ENCODE measurements around the gene QPRT.
"Not testable (repeated sequence)": the region's sequence is repeated elsewhere in the genome, so short reads cannot be mapped to it uniquely, and the experiment has no call there.

QPRT gene

DNA sequence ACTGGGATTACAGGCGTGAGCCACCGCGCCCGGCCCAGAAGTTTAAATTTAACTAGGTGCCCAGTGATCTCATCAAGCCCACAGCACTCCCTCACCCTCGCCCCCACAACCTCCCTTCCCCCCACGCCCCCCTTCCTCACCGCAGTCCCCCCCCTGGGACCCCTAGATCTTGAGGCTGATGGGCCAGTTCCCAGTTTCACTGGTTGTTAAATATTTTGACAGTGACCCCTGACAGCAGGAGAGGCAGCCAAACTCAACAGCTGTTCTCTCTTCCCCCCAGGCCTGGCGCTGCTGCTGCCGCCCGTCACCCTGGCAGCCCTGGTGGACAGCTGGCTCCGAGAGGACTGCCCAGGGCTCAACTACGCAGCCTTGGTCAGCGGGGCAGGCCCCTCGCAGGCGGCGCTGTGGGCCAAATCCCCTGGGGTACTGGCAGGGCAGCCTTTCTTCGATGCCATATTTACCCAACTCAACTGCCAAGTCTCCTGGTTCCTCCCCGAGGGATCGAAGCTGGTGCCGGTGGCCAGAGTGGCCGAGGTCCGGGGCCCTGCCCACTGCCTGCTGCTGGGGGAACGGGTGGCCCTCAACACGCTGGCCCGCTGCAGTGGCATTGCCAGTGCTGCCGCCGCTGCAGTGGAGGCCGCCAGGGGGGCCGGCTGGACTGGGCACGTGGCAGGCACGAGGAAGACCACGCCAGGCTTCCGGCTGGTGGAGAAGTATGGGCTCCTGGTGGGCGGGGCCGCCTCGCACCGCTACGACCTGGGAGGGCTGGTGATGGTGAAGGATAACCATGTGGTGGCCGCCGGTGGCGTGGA lies 15.6 kb downstream of the QPRT start:
- no peak for DNase-seq

DNA sequence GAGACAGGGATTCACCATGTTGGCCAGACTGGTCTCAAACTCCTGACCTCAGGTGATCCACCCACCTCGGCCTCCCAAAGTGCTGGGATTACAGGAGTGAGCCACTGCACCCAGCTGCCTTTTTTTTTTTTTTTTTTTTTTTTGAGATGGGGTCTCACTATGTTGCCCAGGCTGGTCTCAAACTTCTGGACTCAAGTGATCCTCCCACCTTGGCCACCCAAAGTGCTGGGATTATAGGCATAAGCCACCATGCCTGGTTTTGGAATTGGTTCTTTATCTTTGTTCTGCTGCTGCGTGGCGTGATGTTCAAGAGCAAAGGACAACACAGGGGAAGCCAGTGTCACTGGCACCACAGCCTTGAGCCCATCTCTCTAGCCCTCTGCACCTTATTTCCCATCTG lies 16.7 kb downstream of the QPRT start:
- not testable (repeated sequence) for DNase-seq

DNA sequence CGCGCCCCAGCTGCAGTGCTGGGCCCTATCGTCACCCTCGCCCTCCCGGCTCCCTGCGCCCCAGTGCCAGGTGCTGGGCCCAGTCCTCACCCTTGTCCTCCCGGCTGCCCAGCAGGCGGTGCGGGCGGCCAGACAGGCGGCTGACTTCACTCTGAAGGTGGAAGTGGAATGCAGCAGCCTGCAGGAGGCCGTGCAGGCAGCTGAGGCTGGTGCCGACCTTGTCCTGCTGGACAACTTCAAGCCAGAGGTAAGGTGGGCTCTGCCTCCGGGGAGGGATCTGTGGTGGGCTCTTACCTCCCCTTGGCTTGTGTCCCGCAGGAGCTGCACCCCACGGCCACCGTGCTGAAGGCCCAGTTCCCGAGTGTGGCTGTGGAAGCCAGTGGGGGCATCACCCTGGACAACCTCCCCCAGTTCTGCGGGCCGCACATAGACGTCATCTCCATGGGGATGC lies 17.9 kb downstream of the QPRT start:
- DNase-seq, result no peak

DNA sequence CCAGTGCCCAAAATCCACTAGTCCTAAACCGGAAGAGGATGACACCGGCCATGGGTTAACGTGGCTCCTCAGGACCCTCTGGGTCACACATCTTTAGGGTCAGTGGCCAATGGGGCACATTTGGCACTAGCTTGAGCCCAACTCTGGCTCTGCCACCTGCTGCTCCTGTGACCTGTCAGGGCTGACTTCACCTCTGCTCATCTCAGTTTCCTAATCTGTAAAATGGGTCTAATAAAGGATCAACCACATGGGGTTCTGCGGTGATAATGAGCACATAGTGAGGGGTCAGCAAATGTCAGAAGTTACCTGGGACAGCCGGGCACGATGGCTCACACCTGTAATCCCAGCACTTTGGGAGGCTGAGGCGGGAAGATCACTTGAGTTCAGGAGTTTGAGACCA lies 18.4 kb downstream of the QPRT start:
- DNase-seq, result no peak

DNA sequence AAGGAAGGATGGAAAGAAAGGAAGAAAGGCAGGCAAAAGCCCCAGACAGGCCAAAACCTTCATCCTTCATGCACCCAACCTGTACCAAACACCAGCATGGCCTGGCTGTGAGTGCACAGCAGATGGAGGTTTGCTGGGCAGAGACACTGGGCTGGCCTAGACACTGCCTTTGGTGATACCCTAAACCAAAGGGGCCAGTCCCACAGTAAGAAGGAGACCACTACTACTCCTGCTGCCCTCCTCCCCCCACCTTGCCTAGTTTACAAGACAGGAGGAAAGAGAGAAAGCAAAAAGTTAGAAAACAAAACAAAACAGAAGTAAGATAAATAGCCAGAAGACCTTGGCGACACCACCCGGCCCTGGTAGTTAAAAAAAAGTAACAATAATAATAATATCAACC lies 19.1 kb downstream of the QPRT start:
- DNase-seq, result no peak

DNA sequence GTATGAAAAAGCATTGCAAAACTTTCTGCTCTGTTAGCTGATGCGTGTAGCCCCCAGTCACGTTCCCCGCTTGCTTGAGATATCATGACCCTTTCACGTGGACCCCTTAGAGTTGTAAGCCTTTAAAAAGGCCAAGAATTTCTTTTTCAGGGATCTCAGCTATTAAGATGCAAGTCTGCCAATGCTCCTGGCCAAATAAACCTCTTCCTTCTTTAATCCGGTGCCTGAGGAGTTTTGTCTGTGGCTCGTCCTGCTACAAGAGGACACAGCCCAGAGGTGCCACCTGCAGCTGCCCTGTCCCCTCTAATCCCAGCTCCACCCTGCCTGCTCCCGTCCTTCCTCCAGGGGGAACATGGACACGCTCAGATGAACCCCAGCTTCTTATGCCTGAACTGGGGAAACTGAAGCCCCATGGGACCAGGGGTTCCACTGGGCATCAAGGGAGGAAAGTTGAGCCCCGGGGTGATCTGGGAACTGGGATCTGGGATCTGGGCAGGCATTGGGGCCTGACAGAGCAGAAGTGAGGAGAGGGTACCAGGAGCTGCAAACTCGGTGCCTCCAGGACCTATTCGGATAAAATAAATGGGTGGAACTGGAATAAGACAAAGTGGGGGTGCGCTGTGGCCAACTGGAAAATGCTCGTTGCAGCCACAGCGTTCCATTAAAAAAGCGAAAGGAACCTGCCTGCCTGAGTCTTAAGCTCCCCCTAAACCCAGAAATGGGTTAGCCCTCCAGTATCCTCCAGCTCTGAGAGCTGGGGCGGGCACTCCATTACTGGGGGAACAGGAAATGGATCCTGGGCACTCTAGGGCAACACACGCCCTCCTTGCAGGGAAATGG lies 19.7 kb downstream of the QPRT start:
- DNase-seq, result no peak

DNA sequence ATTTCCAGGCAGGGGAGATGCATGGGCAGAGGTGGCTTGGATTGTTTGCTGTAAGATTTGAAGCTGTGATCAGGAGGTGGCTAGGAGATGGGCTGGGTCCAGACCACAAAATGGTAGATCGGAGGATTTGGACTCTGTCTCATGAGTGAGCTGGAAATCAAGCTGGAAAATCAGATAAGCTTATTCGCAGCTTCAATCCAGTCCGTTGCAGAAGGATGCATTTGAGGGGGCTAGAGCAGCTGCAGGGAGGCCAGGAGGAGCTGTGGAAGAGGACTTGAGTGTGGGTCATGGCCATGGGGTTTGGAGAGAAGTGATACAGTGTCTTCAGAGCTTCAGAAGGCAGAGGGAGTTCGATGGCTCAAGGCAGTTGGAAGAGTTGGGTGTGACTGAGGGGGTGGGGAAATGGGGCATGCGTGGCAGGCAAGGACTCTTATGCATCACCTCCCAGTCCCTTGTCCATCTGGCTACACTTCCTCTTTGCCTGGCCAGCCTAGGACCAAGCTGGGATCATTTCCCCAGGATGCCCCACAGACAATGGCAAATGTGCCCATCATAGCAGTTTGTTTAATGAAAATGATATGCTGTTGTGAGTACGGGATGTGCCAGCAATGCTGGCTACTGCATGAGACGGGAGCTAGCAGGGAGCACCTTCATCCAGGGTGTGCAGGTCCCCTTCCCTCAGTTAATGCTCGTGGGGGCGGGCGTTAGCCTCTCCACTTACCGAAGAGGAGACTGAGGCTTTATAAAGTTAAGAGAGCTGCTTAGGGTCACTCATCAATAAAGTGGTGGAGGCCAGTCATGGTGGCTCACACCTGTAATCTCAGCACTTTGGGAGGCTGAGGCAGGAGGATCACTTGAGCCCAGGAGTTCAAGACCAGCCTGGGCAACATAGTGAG lies 20.6 kb downstream of the QPRT start:
- DNase-seq, result no peak

DNA sequence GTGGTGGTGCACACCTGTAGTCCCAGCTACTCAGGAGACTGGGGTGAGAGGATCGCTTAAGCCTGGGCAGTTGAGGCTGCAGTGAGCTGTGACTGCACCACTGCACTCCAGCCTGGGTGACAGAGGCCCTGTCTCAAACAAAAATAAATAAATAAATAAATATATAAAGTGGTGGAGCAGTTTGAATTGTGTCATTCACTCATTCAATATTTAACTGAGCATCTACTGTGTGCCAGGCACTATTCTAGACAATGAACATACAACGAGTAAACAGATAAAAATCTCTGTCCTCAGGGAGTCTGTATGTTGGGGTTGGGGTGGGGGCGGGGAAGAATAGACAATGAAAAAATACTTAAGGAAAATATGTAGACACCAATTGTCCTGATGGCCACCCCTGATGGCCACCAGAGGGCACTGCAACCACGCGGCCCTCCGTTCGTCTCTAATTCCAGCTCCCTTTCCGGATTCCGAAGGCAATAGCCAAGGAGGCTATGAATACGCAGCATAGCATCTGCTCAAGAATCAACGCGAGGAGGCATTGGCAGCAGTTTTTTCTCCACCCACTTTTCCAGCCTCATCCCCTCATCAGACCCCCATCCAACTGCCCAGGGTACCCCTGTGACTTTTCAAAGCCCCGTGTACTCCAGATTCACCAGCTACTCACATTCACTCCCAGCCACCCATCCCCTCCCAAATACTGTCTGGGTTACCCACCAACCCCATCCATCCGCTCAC lies 21.4 kb downstream of the QPRT start:
- DNase-seq, result peak; percentile 73

DNA sequence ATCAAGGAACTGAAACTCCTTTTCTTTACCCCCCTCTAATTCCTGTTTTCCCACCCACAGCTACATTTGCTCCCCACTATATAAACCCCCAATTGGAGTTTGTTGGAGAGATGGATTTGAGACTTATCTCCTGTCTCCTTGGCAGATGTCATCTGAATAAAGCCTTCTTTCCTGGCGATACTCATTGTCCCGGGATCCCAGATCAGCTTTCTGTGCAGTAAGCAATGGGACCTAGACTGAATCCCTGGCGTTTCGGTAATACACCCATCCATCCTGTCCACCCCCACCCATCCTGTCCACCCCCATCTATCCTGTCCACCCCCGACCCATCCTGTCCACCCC lies 22.2 kb downstream of the QPRT start:
- DNase-seq, result no peak

DNA sequence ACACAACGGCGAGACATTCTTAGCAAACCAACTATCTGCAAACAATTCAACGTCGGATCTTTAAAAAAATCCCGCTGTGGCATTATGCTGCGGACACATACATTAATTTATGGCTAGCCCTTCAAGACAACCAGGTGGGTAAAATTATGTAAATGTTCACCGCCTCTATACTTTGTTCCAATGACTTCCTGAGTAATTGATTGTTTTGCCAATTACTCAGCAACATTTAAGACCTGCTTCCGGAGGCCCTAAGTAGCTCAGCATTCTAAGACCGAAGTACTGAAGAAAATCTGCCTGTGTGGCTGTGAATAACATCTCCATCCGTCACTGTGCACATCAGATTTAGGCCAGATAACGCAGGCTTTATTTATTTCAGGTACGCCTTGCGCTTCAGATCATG lies 23.3 kb downstream of the QPRT start:
- DNase-seq, result no peak

DNA sequence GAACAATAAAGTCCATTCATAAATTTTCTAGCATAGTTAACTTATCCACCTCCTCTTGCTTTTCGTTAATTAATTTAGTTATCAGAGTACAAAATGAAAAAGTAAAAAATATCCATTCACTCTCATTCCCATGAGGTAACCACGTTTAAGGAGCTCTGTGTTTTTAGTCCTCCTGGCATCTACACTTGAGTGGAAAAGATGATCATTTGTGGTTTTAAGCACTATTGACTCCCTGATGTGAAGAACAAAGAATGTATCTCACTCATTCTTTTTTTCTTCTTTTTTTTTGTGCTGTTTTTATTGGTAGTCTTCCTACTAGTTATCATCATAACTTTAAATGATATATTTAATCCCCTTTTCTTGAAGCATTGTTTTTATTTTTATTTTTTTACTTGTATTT lies 26.1 kb downstream of the QPRT start:
- DNase-seq, result no peak

DNA sequence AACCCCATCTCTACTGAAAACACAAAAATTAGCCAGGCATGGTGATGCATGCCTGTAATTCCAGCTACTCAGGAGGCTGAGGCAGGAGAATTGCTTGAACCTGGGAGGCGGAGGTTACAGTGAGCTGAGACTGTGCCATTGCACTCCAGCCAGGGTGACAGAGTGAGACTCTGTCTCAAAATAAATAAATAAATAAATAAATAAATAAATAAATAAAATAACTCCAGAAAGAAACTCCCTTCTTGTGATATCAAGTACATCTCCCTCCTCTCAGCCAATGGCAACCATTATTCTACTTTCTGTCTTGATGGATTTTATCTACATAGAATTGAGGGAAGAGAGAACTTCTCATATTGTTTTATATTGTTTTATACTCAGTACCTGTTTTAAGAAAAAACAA lies 28.2 kb downstream of the QPRT start:
- DNase-seq, result not testable (repeated sequence)

DNA sequence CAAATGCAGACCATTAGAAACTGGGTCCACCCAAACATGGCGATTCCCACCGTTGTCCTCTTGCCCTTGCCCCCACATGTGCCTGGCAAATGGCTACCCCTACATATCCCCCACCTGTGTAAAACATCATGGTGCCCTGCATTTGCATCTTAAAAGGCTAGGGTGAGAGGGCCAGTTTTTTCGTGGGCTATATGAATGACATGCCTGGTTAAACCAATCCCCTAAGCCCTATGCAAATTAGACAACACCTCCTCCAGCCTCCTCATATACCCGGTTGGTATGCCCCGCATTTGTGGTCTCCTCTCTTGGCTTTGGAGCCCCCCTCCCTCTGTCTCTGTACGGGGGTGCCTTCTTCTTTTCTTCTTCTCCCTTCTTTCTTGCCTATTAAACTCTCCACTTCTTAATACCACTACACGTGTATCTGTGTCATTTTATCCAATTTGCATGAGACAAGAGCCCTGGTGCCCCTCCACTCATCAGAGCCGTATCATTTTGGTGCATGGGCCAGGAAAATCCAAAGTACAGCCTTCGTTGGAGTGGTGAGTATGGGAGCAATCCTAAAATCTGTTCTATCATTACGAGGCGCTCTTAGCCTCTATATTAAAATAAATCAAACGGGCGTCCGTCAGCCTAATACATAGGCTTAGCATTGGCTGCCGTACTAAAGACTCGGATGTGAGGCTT lies 30.1 kb downstream of the QPRT start:
- no peak for DNase-seq

DNA sequence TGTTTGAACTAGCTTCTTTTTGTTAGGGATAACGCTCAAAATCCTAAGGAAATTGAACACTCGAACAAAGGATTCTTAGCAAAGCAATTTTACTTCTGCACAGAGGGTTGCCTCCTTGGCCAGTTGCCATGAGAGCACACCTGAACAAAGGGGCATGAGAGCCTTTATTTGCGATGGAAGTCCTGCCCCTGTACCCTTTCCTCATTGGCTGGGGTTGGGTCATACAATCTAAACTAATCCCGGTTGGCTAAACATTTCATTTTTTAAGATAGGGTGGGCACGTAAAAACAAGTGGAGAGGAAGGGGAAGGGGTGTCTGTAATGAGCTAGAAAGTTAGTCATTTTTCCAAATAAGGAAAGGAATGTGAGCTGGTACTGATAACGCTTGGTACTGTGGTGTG lies 30.7 kb downstream of the QPRT start:
- DNase-seq, result not testable (repeated sequence)

DNA sequence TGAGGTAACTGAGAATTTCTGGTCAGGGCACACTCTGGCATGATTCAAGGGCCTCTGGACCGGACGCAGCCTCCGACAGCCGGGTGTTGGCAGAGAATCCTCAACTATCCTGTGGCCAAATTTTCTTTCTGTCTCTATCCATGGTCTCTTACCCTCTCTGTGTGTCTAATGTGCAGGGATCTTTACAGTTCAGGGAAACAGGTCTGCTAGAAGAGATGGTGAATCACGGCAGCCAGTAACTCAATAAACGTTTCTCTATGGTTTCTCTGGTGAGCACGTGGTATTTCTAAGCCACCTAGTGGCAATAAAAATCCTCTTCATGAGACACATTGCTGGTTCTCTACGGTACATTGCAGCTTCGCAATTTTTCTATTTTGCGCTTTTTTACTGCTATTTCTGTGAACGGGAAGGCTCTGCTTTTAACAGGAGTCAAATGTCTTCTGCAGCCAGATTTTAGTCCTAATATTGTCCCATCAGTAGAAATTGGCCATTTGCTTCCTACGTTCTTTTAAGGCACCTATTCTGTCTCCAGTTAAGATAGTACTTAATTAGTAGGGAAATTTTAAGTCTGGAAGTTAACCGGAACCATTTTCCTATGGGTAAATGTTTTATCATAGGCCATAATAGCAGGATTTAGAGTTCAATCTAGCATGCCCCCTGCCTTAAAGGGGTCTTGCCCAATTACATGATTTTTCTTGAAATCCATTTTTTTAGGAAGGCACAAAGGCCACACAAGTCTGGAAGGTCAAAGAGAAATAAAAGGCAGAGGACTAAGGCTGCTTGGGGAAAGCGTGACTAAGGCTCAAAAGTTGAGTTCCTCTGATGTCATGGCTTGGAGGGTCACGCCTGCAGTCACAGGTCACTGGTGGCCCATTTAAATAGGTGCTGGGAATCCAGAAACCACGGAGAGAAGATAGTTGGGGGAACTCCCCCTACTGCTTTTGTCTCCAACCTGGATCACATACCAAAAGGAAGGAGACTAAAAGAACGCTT lies 31.5 kb downstream of the QPRT start:
- no peak for DNase-seq

DNA sequence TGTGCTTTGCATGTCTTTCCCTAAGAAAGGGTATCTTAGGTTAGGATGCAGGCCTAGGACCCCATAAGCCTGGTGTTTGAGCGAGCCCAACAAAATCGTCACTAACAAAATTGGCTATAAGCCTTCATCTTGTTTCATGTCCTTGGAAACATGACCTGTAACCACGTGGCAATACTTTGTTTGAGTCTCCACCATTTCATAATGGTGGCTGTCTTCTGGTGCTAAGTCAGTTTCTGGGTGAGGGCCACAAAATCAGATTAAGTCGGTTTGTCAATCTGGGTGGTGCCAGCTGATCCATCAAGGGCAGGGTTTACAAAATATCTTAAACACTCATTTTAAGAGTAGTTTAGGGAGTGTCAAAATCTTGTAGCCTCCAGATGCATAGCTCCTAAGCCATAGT lies 33.8 kb downstream of the QPRT start:
- no peak for DNase-seq

DNA sequence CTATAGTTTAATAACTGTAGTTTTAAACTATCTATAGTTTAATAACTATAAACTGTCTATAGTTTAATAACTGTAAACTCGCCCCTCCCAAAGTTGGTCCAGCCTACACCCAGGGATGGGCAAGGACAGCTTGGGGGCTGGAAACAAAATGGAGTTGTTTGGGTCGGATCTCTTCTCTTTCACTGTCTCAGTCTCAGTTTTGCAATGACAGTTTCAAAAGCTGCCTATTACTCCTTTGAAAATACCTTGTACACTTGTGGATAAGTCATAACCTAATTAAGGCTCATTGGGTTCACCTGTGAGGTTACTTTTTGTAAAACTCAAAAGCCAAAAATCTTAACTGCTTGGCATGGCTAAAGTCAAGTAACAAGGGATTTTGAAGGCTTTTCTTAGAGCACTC lies 35.4 kb downstream of the QPRT start:
- DNase-seq, result no peak

DNA sequence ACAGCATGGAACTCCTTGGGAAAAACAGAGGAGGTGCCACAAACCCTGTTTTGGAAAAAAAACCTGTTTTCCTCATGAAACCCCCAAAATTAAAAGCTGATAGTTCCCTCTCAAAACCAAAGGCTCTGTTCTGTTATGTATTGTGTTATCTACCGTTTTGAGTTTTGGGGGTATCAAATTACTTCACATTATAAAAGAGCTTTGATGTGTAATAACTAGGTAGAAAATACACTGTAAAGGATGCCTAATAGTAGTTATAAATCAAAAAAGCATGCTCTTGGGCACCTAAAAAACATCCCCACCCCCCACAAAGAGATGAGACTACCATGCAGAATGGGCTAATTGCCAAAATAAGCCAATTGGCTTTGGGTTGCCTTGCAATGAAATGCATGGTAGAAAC lies 36.0 kb downstream of the QPRT start:
- no peak for DNase-seq

DNA sequence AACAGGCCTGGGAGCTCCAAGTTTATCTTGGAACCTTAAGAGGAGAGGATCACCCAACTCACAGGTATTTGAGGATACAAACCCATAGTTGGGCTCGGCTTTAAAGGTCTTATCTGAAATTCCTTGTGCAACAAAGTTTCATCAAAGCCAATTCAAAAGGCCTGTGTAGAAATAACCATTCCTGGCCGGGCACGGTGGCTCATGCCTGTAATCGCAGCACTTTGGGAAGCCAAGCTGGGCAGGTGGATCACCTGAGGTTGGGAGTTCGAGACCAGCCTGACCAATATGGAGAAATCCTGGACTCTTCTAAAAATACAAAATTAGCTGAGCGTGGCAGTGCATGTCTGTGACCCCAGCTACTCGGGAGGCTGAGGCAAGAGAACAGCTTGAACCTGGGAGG lies 38.1 kb downstream of the QPRT start:
- no peak for DNase-seq

DNA sequence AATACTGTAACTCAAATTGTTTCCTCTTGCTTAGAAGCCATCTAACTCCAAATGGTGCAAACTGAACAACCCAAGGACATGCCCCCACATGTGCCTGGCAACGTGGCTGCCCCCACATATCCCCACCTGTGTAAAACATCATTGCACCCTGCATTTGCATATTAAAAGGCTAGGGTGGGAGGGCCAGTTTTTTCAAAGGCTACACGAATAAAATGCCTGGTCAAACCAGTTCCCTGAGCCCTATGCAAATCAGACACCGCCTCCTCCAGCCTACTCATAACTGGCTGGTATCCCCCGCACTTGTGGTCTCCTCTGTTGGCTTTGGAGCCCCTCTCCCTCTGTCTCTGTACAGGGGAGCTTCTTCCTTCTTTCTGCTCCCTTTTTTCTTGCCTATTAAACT lies 40.1 kb downstream of the QPRT start:
- DNase-seq, result no peak

DNA sequence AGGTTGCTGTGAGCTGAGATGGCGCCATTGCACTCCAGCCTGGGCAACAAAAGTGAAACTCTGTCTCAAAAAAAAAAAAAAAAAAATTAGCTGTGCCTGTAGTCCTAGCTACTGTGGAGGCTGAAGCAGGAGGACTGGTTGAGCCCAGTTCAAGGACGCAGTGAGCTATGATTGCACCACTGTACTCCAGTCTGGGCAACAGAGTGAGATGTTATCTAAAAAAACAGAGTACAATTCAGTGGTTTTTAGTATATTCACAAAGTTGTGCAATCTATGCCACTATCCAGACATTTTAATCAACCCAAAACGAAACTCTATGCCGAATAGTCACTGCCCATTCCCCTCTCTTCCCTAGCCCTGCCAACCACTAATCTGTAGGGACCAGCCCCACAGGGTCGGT lies 41.7 kb downstream of the QPRT start:
- DNase-seq, result no peak

Data from NCI-H774 (cell line).